Measurements from ENCODE around the gene TRPV6.

DNA sequence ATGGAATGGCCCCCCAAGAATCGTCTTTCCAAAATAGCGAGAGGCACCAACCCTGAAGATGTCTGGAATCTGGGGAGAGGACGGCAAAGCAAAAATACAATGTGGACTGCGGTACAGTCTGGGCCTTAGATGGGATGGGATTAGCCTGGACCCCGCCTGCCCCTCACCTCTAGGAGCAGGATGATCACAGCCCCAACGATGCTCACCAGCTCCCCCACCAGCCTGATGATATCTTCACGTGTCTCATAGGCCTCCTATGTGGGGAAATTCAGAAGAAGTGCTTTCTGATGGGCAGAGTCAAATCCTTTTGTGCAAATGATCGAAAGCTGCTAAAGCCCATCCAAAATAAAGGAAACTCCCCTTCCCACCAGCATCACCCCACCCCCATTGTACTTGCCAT lies 29.8 kb upstream of the TRPV6 start:
- no peak for TF ChIP-seq YY1 (IDR thresholded peaks at IDR 0.05; ENCODE audit: extremely low read depth, insufficient replicate concordance, low read depth, low read length)
- TF ChIP-seq, protein P1, sequence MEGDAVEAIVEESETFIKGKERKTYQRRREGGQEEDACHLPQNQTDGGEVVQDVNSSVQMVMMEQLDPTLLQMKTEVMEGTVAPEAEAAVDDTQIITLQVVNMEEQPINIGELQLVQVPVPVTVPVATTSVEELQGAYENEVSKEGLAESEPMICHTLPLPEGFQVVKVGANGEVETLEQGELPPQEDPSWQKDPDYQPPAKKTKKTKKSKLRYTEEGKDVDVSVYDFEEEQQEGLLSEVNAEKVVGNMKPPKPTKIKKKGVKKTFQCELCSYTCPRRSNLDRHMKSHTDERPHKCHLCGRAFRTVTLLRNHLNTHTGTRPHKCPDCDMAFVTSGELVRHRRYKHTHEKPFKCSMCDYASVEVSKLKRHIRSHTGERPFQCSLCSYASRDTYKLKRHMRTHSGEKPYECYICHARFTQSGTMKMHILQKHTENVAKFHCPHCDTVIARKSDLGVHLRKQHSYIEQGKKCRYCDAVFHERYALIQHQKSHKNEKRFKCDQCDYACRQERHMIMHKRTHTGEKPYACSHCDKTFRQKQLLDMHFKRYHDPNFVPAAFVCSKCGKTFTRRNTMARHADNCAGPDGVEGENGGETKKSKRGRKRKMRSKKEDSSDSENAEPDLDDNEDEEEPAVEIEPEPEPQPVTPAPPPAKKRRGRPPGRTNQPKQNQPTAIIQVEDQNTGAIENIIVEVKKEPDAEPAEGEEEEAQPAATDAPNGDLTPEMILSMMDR (IDR thresholded peaks at IDR 0.05 in 2 of 3, conservative IDR thresholded peaks at IDR 0.05 in 1 of 3; ENCODE audit: borderline replicate concordance in 1 of 3, insufficient read depth in 1 of 3, low read depth in 2 of 3, low read length in 2 of 3) = no peak
- TF ChIP-seq POLR2AphosphoS5 (IDR thresholded peaks at IDR 0.05; ENCODE audit: low read depth, low read length) = no peak
- TF ChIP-seq ZFX (IDR thresholded peaks at IDR 0.05) = no peak
- TF ChIP-seq, protein P2, sequence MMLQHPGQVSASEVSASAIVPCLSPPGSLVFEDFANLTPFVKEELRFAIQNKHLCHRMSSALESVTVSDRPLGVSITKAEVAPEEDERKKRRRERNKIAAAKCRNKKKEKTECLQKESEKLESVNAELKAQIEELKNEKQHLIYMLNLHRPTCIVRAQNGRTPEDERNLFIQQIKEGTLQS (IDR thresholded peaks at IDR 0.05) = no peak
- no peak for TF ChIP-seq EZH2 (IDR thresholded peaks at IDR 0.05)
- TF ChIP-seq, protein P3, sequence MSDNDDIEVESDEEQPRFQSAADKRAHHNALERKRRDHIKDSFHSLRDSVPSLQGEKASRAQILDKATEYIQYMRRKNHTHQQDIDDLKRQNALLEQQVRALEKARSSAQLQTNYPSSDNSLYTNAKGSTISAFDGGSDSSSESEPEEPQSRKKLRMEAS (IDR thresholded peaks at IDR 0.05) = no peak
- TF ChIP-seq, protein P4, sequence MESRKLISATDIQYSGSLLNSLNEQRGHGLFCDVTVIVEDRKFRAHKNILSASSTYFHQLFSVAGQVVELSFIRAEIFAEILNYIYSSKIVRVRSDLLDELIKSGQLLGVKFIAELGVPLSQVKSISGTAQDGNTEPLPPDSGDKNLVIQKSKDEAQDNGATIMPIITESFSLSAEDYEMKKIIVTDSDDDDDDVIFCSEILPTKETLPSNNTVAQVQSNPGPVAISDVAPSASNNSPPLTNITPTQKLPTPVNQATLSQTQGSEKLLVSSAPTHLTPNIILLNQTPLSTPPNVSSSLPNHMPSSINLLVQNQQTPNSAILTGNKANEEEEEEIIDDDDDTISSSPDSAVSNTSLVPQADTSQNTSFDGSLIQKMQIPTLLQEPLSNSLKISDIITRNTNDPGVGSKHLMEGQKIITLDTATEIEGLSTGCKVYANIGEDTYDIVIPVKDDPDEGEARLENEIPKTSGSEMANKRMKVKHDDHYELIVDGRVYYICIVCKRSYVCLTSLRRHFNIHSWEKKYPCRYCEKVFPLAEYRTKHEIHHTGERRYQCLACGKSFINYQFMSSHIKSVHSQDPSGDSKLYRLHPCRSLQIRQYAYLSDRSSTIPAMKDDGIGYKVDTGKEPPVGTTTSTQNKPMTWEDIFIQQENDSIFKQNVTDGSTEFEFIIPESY (IDR thresholded peaks at IDR 0.05; ENCODE audit: extremely low read depth, insufficient replicate concordance, low read length) = no peak
- TF ChIP-seq ZNF274 (IDR thresholded peaks at IDR 0.05; ENCODE audit: low read depth, low read length) = no peak
- TF ChIP-seq RAD21 (IDR thresholded peaks at IDR 0.05; ENCODE audit: low read depth) = no peak
- TF ChIP-seq, protein P5, sequence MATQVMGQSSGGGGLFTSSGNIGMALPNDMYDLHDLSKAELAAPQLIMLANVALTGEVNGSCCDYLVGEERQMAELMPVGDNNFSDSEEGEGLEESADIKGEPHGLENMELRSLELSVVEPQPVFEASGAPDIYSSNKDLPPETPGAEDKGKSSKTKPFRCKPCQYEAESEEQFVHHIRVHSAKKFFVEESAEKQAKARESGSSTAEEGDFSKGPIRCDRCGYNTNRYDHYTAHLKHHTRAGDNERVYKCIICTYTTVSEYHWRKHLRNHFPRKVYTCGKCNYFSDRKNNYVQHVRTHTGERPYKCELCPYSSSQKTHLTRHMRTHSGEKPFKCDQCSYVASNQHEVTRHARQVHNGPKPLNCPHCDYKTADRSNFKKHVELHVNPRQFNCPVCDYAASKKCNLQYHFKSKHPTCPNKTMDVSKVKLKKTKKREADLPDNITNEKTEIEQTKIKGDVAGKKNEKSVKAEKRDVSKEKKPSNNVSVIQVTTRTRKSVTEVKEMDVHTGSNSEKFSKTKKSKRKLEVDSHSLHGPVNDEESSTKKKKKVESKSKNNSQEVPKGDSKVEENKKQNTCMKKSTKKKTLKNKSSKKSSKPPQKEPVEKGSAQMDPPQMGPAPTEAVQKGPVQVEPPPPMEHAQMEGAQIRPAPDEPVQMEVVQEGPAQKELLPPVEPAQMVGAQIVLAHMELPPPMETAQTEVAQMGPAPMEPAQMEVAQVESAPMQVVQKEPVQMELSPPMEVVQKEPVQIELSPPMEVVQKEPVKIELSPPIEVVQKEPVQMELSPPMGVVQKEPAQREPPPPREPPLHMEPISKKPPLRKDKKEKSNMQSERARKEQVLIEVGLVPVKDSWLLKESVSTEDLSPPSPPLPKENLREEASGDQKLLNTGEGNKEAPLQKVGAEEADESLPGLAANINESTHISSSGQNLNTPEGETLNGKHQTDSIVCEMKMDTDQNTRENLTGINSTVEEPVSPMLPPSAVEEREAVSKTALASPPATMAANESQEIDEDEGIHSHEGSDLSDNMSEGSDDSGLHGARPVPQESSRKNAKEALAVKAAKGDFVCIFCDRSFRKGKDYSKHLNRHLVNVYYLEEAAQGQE (IDR thresholded peaks at IDR 0.05; ENCODE audit: low read depth) = no peak
